Heart left ventricle (tissue), 16 donors: Measurements from ENCODE around the gene PLEKHA6. TPM values are rescaled to one million over a fixed set of nuclear protein-coding genes. Genes with fewer than 3 reads are reported as not detected.
A peak's percentile ranks its signal among the peaks of the same experiment; 100 is the strongest.

Source experiments
- ATAC-seq, 4 donors: fragments of 200-7000 bp; cut with Tn5 transposase; one replicate each; pipeline ENCODE4 v1.9.1; 2020 to 2022; ENCODE audit warnings: moderate library complexity in 4 of 4, mild to moderate bottlenecking in 3 of 4, moderate number of reproducible peaks in 1 of 4
- DNase-seq, 5 donors: peaks; one replicate each; pipeline ENCODE4 v3.0.0-alpha.2; 2020
- H3K27ac ChIP-seq, 12 donors: fragments of 200-600 bp; sonication (generic) in 4 of 12; one replicate each; pipeline versions ENCODE4 v1.5.0 to v1.8.0; 2016 to 2022; ENCODE audit warnings: mild to moderate bottlenecking in 2 of 12
- H3K27me3 ChIP-seq, 9 donors: fragments of 200-600 bp; sonication (generic) in 2 of 9; one replicate each; pipeline versions ENCODE4 v1.5.1 to v1.8.0; 2016 to 2022; ENCODE audit warnings: mild to moderate bottlenecking in 3 of 9
- H3K36me3 ChIP-seq, 9 donors: fragments of 200-600 bp; sonication (generic) in 2 of 9; one replicate each; pipeline versions ENCODE4 v1.5.0 to v1.8.0; 2018 to 2022; ENCODE audit warnings: mild to moderate bottlenecking in 2 of 9
- H3K4me1 ChIP-seq, 12 donors: fragments of 200-600 bp; sonication (generic) in 4 of 12; one replicate each; pipeline versions ENCODE4 v1.5.0 to v1.8.0; 2016 to 2022; ENCODE audit warnings: mild to moderate bottlenecking in 3 of 12
- H3K4me3 ChIP-seq, 12 donors: fragments of 200-600 bp; sonication (generic) in 4 of 12; one replicate each; pipeline versions ENCODE4 v1.5.0 to v1.8.0; 2017 to 2022; ENCODE audit warnings: mild to moderate bottlenecking in 9 of 12, moderate library complexity in 4 of 12
- H3K9me3 ChIP-seq, 12 donors: fragments of 200-600 bp; sonication (generic) in 4 of 12; one replicate each; pipeline versions ENCODE4 v1.5.0 to v1.8.0; 2016 to 2022; ENCODE audit warnings: mild to moderate bottlenecking in 1 of 12
- POLR2A ChIP-seq, 2 donors: fragments of 450-650 bp; IDR thresholded peaks; one replicate each; pipeline ENCODE4 v1.6.1; 2017; ENCODE audit warnings: antibody characterized with exemption in 2 of 2, mild to moderate bottlenecking in 2 of 2, moderate library complexity in 2 of 2
- WGBS, 4 donors: extraction: QIAGEN DNeasy Blood & Tissue Kit in 2 of 4; methylation state at CpG; one replicate each; pipeline versions ENCODE4 v1.1.5 to v1.1.7; 2013 to 2018; 5-methylcytosine and 5-hydroxymethylcytosine counted together
- intact Hi-C, 10 donors: fragments of 100-400 bp; cut with DNase I; formaldehyde crosslinking; loops; one replicate each; pipeline versions ENCODE4 v1.11.1 to v1.14.2; 2022
- polyA plus RNA-seq, 2 donors: library from polyadenylated mRNA; stranded (reverse); fragments of 200-250 nt; gene quantifications; one replicate each; pipeline ENCODE4 v1.2.3, GENCODE V29; 2013
- total RNA-seq, 9 donors: library from RNA; depleted of rRNA in 2 of 9; stranded (reverse); fragments of >200 nt in 2 of 9; fragmentation: NEBNext Ultra II Directional in 3 of 9; extraction: Animal tissue kit (Norgen Biotek cat#: 25700) in 3 of 9; gene quantifications; one replicate each; pipeline versions ENCODE4 v1.1.0 to v1.2.4, GENCODE V29; 2016 to 2023
- TF ChIP-seq, protein P1 (sequence below), 12 donors: fragments of 200-600 bp; sonication (generic) in 4 of 12; IDR thresholded peaks; one replicate each; pipeline versions ENCODE4 v1.5.0 to v1.8.0; 2018 to 2022; ENCODE audit warnings: antibody characterized with exemption in 12 of 12, mild to moderate bottlenecking in 5 of 12
- donor health status: ischemic (EF 13 %, LVEDD 7.1; RV severe dilation, severe dysfunction).
- donor health status: healthy with polysubstance abuse.
- donor health status: DM: no; HTN: yes; CAD: no.
- donor health status: DM: no; HTN: no; CAD: no.
- donor health status: ischemic (EF 25% LVEDD 6.9; RV normal size, moderate dysfunction).
- donor health status: ischemic (EF 25% LVEDD 5.7; RV mildly dilated, moderate dysfunction).
- donor health status: healthy.
- donor health status: DM: yes; HTN: yes; CAD: no.
- donor health status: ischemic (EF 35%, LVEDD 5.7; RV mildly dilated, moderate dysfunction).
- donor health status: nonischemic (EF 11% LVEDD 7.7; RV severe dilation, severe dysfunction).
- donor health status: DM: yes; HTN: yes; CAD: no.
- donor health status: PGD.
- donor health status: ischemic (EF 29% LVEDD 5.4; RV normal size, mild dysfunction).
- donor health status: nonischemic (EF 23%, LVEDD 6.1; RV moderate dilation, normal function).

PLEKHA6 gene
- total and polyA plus RNA-seq, 11 donors, result 5.2 to 33.2 (median 18.9) TPM

- Histone ChIP-seq H3K9me3 (no peaks in the 10 kb centered on the region), H3K27ac (no peak overlapping the region), H3K4me1 (peaks cover 0 to 15% (median 0%) of the 10 kb centered on the region in 12 donors), H3K4me3 (no peak overlapping the region), H3K27me3 (no peaks in the 10 kb centered on the region), H3K36me3 (no peaks in the 10 kb centered on the region)
- intact Hi-C loops, result no loop called here
- DNase-seq (no peak), ATAC-seq (peak in 1 of 4 donors; percentile 21)
- WGBS, 4 donors, result 57 to 91% (median 70%) methylated on average over 4 to 5 of the region's 5 CpGs
- no peak for TF ChIP-seq POLR2A (IDR thresholded peaks at IDR 0.05)
- TF ChIP-seq, protein P1, sequence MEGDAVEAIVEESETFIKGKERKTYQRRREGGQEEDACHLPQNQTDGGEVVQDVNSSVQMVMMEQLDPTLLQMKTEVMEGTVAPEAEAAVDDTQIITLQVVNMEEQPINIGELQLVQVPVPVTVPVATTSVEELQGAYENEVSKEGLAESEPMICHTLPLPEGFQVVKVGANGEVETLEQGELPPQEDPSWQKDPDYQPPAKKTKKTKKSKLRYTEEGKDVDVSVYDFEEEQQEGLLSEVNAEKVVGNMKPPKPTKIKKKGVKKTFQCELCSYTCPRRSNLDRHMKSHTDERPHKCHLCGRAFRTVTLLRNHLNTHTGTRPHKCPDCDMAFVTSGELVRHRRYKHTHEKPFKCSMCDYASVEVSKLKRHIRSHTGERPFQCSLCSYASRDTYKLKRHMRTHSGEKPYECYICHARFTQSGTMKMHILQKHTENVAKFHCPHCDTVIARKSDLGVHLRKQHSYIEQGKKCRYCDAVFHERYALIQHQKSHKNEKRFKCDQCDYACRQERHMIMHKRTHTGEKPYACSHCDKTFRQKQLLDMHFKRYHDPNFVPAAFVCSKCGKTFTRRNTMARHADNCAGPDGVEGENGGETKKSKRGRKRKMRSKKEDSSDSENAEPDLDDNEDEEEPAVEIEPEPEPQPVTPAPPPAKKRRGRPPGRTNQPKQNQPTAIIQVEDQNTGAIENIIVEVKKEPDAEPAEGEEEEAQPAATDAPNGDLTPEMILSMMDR (IDR thresholded peaks at IDR 0.05), result no peak
Measured at GRCh38 chr1:204320382-204320804, 39.3 kb downstream of the PLEKHA6 start.

DNA sequence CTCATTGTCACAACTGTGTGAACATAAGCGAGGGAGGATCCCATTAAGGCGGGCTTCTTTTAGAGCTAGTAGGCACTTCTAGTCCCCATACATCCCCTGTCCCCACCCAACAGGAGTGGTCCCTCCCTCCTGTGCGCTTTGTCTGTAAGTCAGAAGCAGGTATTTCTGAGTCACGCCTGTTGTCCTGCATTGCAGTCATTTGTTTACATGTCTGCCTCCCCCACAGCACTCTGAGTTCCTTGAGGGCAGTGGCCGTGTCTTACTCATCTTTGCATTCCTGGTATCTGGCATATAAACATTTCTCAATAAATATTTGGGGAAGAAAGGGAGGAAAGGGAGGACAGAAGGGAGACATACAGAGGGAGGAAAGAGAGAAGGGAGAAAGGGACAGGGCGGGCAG lies 40.3 kb downstream of the PLEKHA6 start:
- intact Hi-C loops, result no loop called here
- TF ChIP-seq, protein P1 (IDR thresholded peaks at IDR 0.05), result no peak
- no peak for TF ChIP-seq POLR2A (IDR thresholded peaks at IDR 0.05)
- Histone ChIP-seq H3K4me1 (peaks cover 0 to 24% (median under 1%) of the 10 kb centered on the region in 12 donors), H3K4me3 (no peak overlapping the region), H3K36me3 (no peaks in the 10 kb centered on the region), H3K27ac (peak overlapping the region in 1 of 12 donors; percentile 46), H3K27me3 (no peaks in the 10 kb centered on the region), H3K9me3 (no peaks in the 10 kb centered on the region)
- DNase-seq, result no peak
- ATAC-seq, result no peak
- 93 to 96% (median 94%) methylated on average over 6 of the region's 6 CpGs for WGBS, 4 donors

- TF ChIP-seq, protein P1 (IDR thresholded peaks at IDR 0.05), result no peak
- TF ChIP-seq POLR2A (IDR thresholded peaks at IDR 0.05), result no peak
- DNase-seq (no peak), ATAC-seq (peak in 2 of 4 donors; percentile 25 to 44)
- no peaks in the 10 kb centered on the region for H3K36me3 ChIP-seq
- 67 to 78% (median 76%) methylated on average over 5 of the region's 5 CpGs for WGBS, 4 donors
- H3K27ac ChIP-seq, result peak overlapping the region in 1 of 12 donors; percentile 46
- intact Hi-C loops, result no loop called here
- H3K4me1 ChIP-seq, result peaks cover 0 to 24% (median 3%) of the 10 kb centered on the region in 12 donors
- H3K9me3 ChIP-seq, result no peaks in the 10 kb centered on the region
- no peaks in the 10 kb centered on the region for H3K27me3 ChIP-seq
- no peak overlapping the region for H3K4me3 ChIP-seq
Measured at GRCh38 chr1:204319027-204319426, 40.7 kb downstream of the PLEKHA6 start.

DNA sequence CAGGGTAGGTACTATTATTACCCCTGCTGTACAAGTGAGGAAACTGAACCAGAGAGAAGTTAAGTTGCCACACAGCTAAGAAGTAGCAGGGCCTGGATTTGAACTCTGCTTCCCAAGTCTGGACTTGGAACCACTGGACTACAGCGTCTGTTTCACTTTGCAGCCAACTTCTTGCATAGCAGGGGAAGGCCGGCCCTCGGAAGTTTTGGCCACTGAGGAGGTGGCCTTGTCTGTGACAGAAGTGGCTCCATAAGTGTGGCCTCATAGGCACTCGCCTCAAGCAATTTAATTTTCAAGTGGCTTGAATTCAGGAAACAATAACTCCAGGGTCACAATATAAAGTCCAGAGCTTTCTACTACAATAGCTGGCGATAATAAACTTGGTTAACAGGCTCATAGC lies 41.4 kb downstream of the PLEKHA6 start:
- H3K27ac ChIP-seq, result no peak overlapping the region
- WGBS, 4 donors, result 85 to 89% (median 86%) methylated on average over 5 of the region's 5 CpGs

More for the DNA sequence above, 41.4 kb downstream of the PLEKHA6 start:
- no peak for TF ChIP-seq POLR2A (IDR thresholded peaks at IDR 0.05)
- TF ChIP-seq, protein P1 (IDR thresholded peaks at IDR 0.05), result no peak
- ATAC-seq (no peak), DNase-seq (no peak)
- no peaks in the 10 kb centered on the region for H3K36me3 ChIP-seq
- H3K27me3 ChIP-seq, result no peaks in the 10 kb centered on the region
- H3K4me3 ChIP-seq, result no peak overlapping the region
- H3K9me3 ChIP-seq, result no peaks in the 10 kb centered on the region
- intact Hi-C loops, result no loop called here
- H3K4me1 ChIP-seq, result peaks cover 0 to 31% (median 8%) of the 10 kb centered on the region in 12 donors
